CD4-positive, alpha-beta T cell (primary cell): ENCODE measurements around the gene CHEK1. TPM values are rescaled to one million over a fixed set of nuclear protein-coding genes. Genes with fewer than 3 reads are reported as not detected.

Source experiments
- ATAC-seq: fragments of 200-7000 bp; cut with Tn5 transposase; one replicate; pipeline ENCODE4 v1.10.0; 2022; ENCODE audit warnings: mild to moderate bottlenecking; ENCODE audit not compliant: poor library complexity
- CTCF ChIA-PET: fragments of 350-600 bp; sonication (Branson Sonifier 250); formaldehyde crosslinking; loops from one replicate; lab custom pipeline; 2021; ENCODE audit warnings: antibody characterized with exemption, inconsistent platforms; lab: Charles Lee
- POLR2A ChIA-PET: fragments of 350-600 bp; sonication (Branson Sonifier 250); formaldehyde crosslinking; loops from one replicate; lab custom pipeline; 2021; ENCODE audit warnings: antibody characterized with exemption, inconsistent platforms; lab: Charles Lee
- DNase-seq, 14 experiments: peaks; one replicate each; pipeline ENCODE4 v3.0.0-alpha.2; 2013 to 2020; ENCODE audit warnings: mixed read lengths in 2 of 14
- H3K27ac ChIP-seq, 2 donors: one replicate each; pipeline versions ENCODE4 v1.5.1 to v1.7.0; 2013; ENCODE audit warnings: low read length in 2 of 2, low read depth in 1 of 2, mild to moderate bottlenecking in 1 of 2
- H3K27me3 ChIP-seq, 2 experiments: 1 replicate in 1 of 2; 2 replicates in 1 of 2; pipeline versions ENCODE4 v1.6.1 to v1.7.0; 2013; ENCODE audit warnings: low read length in 2 of 2, control low read depth in 1 of 2, mild to moderate bottlenecking in 1 of 2, moderate library complexity in 1 of 2; ENCODE audit not compliant: insufficient read depth in 2 of 2, control insufficient read depth in 1 of 2
- H3K36me3 ChIP-seq: one replicate; pipeline ENCODE4 v1.6.1; 2013; ENCODE audit warnings: low read length, control low read depth; ENCODE audit not compliant: insufficient read depth
- H3K4me1 ChIP-seq: one replicate; pipeline ENCODE4 v1.6.1; 2013; ENCODE audit warnings: low read length, control low read depth; ENCODE audit not compliant: insufficient read depth
- H3K4me3 ChIP-seq: one replicate; pipeline ENCODE4 v1.5.1; 2013; ENCODE audit warnings: mild to moderate bottlenecking, low read length, moderate library complexity
- H3K9me3 ChIP-seq, 2 experiments: 1 replicate in 1 of 2; 2 replicates in 1 of 2; pipeline versions ENCODE4 v1.6.1 to v1.7.0; 2013; ENCODE audit warnings: low read length in 2 of 2, mild to moderate bottlenecking in 2 of 2, control low read depth in 1 of 2, moderate library complexity in 1 of 2; ENCODE audit not compliant: control insufficient read depth in 1 of 2, insufficient read depth in 1 of 2
- H3K27ac Mint-ChIP-seq: one replicate; pipeline ENCODE4 v1.8.0; 2020; ENCODE audit warnings: mixed read lengths
- H3K27me3 Mint-ChIP-seq: one replicate; pipeline ENCODE4 v1.8.0; 2021; ENCODE audit warnings: mixed read lengths
- H3K36me3 Mint-ChIP-seq: one replicate; pipeline ENCODE4 v1.8.0; 2021; ENCODE audit warnings: low read depth, mixed read lengths
- H3K4me1 Mint-ChIP-seq: one replicate; pipeline ENCODE4 v1.8.0; 2021; ENCODE audit warnings: low read depth, mixed read lengths
- H3K4me3 Mint-ChIP-seq: one replicate; pipeline ENCODE4 v1.8.0; 2020; ENCODE audit warnings: mild to moderate bottlenecking, mixed read lengths
- H3K9me3 Mint-ChIP-seq: one replicate; pipeline ENCODE4 v1.8.0; 2020; ENCODE audit warnings: mixed read lengths
- intact Hi-C, 2 experiments: fragments of 100-400 bp; cut with DNase I in 1 of 2; cut with micrococcal nuclease in 1 of 2; formaldehyde crosslinking; loops; one replicate each; pipeline versions ENCODE4 v1.15.1 to v1.9.0; 2023 to 2025; cut with DNase I, micrococcal nuclease
- total RNA-seq, 174 experiments: library from RNA in 2 of 174; stranded (reverse) in 2 of 174; gene quantifications; one replicate each; pipeline ENCODE4 v1.2.3 and lab custom pipeline; 2021 to 2026
- TF ChIP-seq, protein P1 (sequence below): fragments of 200-600 bp; IDR thresholded peaks from one replicate; pipeline ENCODE4 v1.8.0; 2022; ENCODE audit warnings: antibody characterized with exemption, mild to moderate bottlenecking

CHEK1 gene
- total RNA-seq, 2 experiments from 2014 or later = 6.8 to 7.8 TPM

DNA sequence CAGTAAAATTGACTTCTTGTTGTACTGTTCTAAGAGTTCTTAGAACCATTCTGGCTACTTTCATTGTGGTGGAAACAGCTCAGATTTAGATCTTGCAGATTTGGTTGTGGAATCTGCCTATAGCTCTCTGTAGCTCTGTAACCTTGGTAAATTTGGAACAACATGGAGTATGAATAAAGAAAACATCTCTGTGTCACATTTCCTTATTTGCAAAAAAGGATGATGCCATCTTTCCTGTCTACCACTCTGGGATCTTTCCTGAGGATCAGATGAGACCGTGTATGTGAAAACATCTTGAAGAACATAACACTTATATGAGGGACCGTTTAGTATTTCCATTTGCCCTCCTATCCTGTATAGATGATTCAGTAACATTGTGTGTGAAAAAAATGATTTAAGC is 46.6 kb downstream of the CHEK1 start:
- Histone ChIP-seq H3K27me3 (no peaks in the 10 kb centered on the region), H3K4me3 (no peak overlapping the region), H3K27ac (no peak overlapping the region), H3K9me3 (no peaks in the 10 kb centered on the region), H3K4me1 (no peaks in the 10 kb centered on the region), H3K36me3 (no peaks in the 10 kb centered on the region)
- DNase-seq (no peak), ATAC-seq (no peak)
- intact Hi-C loops = no loop called here
- H3K27ac Mint-ChIP-seq = no peak overlapping the region
- H3K36me3 Mint-ChIP-seq = no peaks in the 10 kb centered on the region
- ChIA-PET CTCF (no interaction called here), POLR2A (no interaction called here)
- TF ChIP-seq, protein P1, sequence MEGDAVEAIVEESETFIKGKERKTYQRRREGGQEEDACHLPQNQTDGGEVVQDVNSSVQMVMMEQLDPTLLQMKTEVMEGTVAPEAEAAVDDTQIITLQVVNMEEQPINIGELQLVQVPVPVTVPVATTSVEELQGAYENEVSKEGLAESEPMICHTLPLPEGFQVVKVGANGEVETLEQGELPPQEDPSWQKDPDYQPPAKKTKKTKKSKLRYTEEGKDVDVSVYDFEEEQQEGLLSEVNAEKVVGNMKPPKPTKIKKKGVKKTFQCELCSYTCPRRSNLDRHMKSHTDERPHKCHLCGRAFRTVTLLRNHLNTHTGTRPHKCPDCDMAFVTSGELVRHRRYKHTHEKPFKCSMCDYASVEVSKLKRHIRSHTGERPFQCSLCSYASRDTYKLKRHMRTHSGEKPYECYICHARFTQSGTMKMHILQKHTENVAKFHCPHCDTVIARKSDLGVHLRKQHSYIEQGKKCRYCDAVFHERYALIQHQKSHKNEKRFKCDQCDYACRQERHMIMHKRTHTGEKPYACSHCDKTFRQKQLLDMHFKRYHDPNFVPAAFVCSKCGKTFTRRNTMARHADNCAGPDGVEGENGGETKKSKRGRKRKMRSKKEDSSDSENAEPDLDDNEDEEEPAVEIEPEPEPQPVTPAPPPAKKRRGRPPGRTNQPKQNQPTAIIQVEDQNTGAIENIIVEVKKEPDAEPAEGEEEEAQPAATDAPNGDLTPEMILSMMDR = no peak
- no peaks in the 10 kb centered on the region for H3K27me3 Mint-ChIP-seq
- peaks cover 6% of the 10 kb centered on the region for H3K9me3 Mint-ChIP-seq
- no peaks in the 10 kb centered on the region for H3K4me1 Mint-ChIP-seq
- H3K4me3 Mint-ChIP-seq = no peak overlapping the region

DNA sequence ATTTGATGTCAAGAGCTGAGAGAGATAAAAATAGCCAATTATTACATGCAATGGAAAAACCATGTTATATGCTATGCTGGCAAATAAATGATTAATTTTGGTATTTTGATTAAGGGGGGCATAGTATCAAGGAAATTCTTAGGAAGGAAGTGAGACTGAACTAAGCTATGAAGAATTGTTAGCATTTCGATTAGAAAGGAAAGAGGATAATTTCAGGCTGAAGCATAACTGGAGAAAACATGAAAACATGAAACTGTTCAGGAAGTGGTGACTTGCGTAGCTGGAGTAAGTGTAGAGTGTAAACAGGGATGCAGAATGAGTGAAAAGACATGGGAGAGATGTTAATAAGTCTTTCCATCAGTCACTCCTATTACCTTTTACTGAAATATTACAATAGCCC is 49.2 kb downstream of the CHEK1 start:
- no peak for ATAC-seq

DNA sequence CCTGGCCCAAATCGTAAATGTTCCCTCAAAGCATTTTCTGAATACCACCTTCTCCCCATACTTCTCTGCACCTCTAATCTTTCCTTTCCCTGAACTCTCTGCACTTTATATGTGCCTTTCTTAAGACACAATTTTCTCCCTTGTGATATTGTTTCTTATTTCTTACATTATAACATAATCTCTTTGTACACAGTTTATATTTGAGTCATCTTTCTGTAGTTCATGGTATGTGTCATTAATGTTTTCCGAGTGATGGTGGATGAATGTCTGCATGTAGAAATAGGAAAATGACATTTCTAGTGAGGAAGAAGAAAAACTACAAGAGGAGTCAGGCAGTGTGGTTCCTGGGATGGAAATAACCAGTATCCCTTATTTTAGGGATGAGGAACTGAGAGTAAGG is 50.2 kb downstream of the CHEK1 start:
- H3K4me3 Mint-ChIP-seq = no peak overlapping the region
- Histone ChIP-seq H3K9me3 (no peaks in the 10 kb centered on the region), H3K36me3 (no peaks in the 10 kb centered on the region), H3K4me3 (no peak overlapping the region), H3K4me1 (no peaks in the 10 kb centered on the region), H3K27ac (no peak overlapping the region), H3K27me3 (no peaks in the 10 kb centered on the region)
- intact Hi-C loops = no loop called here
- POLR2A ChIA-PET = no interaction called here
- no peaks in the 10 kb centered on the region for H3K4me1 Mint-ChIP-seq
- no peaks in the 10 kb centered on the region for H3K36me3 Mint-ChIP-seq
- no peaks in the 10 kb centered on the region for H3K27me3 Mint-ChIP-seq
- TF ChIP-seq, protein P1 = no peak
- H3K27ac Mint-ChIP-seq = no peak overlapping the region
- DNase-seq = no peak
- CTCF ChIA-PET = no interaction called here
- no peak for ATAC-seq
- no peaks in the 10 kb centered on the region for H3K9me3 Mint-ChIP-seq

More for the DNA sequence above, 49.2 kb downstream of the CHEK1 start:
- H3K4me3 Mint-ChIP-seq = no peak overlapping the region
- Histone ChIP-seq H3K9me3 (no peaks in the 10 kb centered on the region), H3K4me1 (no peaks in the 10 kb centered on the region), H3K4me3 (no peak overlapping the region), H3K27ac (no peak overlapping the region), H3K36me3 (no peaks in the 10 kb centered on the region), H3K27me3 (no peaks in the 10 kb centered on the region)
- ChIA-PET POLR2A (no interaction called here), CTCF (no interaction called here)
- TF ChIP-seq, protein P1 = no peak
- H3K27ac Mint-ChIP-seq = no peak overlapping the region
- no peak for DNase-seq
- H3K27me3 Mint-ChIP-seq = no peaks in the 10 kb centered on the region
- H3K9me3 Mint-ChIP-seq = no peaks in the 10 kb centered on the region
- intact Hi-C loops = no loop called here
- no peaks in the 10 kb centered on the region for H3K36me3 Mint-ChIP-seq
- no peaks in the 10 kb centered on the region for H3K4me1 Mint-ChIP-seq
